Lower lobe of right lung (tissue), 2 donors: ENCODE data around the gene RBM44. TPM values are rescaled to one million over a fixed set of nuclear protein-coding genes. Genes with fewer than 3 reads are reported as not detected.
A peak's percentile ranks its signal among the peaks of the same experiment; 100 is the strongest.

Source experiments
- ATAC-seq, 2 donors: fragments of 200-7000 bp; cut with Tn5 transposase; one replicate each; pipeline ENCODE4 v1.9.1; 2020 to 2022; ENCODE audit warnings: mild to moderate bottlenecking in 2 of 2, moderate library complexity in 2 of 2
- DNase-seq: peaks from one replicate; pipeline ENCODE4 v3.0.0-alpha.2; 2020
- H3K27ac ChIP-seq: fragments of 200-600 bp; one replicate; pipeline ENCODE4 v1.8.0; 2022
- H3K27me3 ChIP-seq: fragments of 200-600 bp; one replicate; pipeline ENCODE4 v1.8.0; 2022; ENCODE audit warnings: low read depth
- H3K36me3 ChIP-seq: fragments of 200-600 bp; one replicate; pipeline ENCODE4 v1.8.0; 2022; ENCODE audit warnings: mild to moderate bottlenecking
- H3K4me1 ChIP-seq: fragments of 200-600 bp; one replicate; pipeline ENCODE4 v1.8.0; 2022
- H3K4me3 ChIP-seq: fragments of 200-600 bp; one replicate; pipeline ENCODE4 v1.8.0; 2022; ENCODE audit warnings: mild to moderate bottlenecking
- H3K9me3 ChIP-seq: fragments of 200-600 bp; one replicate; pipeline ENCODE4 v1.8.0; 2022
- CTCF ChIP-seq: fragments of 200-600 bp; IDR thresholded peaks from one replicate; pipeline ENCODE4 v1.8.0; 2022; ENCODE audit warnings: antibody characterized with exemption, mild to moderate bottlenecking
- intact Hi-C: fragments of 100-400 bp; cut with DNase I; formaldehyde crosslinking; loops from one replicate; pipeline ENCODE4 v1.11.0; 2022
- total RNA-seq: library from RNA; stranded (reverse); fragmentation: NEBNext Ultra II Directional; extraction: Animal tissue kit (Norgen Biotek cat#: 25700); gene quantifications from one replicate; pipeline ENCODE4 v1.2.1, GENCODE V29; 2021
- donor health status: DM: no; HTN: yes; CAD: no; lungs with severe emphysema.

Gene RBM44
- total RNA-seq, 1 donor from 2014 or later = 0.59 TPM

DNA sequence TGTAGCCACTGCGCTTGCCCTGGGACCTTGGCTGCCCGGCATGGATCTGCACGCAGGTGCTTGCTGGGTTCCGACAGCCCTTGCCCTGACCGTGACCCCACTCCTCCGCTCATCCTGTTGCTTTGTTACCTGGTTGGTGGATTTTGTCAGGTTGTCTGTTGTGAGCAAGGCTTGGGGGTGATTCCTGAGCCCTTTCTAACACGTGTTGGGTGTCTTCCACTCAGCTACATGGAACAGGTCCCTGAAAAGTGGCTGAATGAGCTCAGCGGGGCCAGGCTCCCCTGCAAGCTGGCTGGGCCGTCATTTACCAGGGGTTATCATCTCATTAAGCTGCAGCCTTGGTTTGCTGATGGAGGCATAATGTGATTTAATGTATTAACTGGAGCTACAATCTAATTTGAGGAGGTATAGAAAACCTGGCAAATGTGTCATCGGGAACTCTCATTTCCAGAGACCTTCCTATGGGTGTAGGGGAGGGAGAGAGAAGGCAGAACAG, 85.4 kb downstream of the RBM44 start:
- TF ChIP-seq CTCF = no peak
- ATAC-seq (no peak), DNase-seq (peak; percentile 37)
- Histone ChIP-seq H3K9me3 (no peaks in the 10 kb centered on the region), H3K27ac (no peak overlapping the region), H3K27me3 (no peaks in the 10 kb centered on the region), H3K36me3 (no peaks in the 10 kb centered on the region), H3K4me3 (no peak overlapping the region), H3K4me1 (peaks cover 11% of the 10 kb centered on the region)
- intact Hi-C loops = no loop called here

DNA sequence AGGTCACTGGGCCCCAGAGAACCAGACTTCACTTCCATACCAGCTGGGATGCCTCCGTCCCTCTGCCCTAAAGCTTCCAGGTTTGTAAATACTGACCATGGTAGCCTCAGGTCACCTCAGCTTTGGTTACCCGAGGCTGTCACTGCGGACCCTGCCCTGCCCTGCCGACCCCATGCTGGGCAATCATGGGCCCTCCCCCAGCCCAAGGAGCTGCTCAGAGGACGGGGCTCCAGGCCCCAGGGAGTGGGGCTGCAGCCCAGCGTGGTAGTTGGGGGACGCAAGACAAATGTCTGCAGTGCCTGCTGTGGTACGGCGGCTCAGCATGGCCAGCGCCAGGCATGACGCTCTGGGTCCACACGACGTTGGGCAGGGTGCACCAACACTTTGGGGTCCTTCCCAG, 86.1 kb downstream of the RBM44 start:
- no peaks in the 10 kb centered on the region for H3K27me3 ChIP-seq
- no peak for TF ChIP-seq CTCF
- H3K9me3 ChIP-seq = no peaks in the 10 kb centered on the region
- no peak overlapping the region for H3K27ac ChIP-seq
- ATAC-seq (no peak), DNase-seq (peak; percentile 36)
- peaks cover 11% of the 10 kb centered on the region for H3K4me1 ChIP-seq
- H3K36me3 ChIP-seq = no peaks in the 10 kb centered on the region
- H3K4me3 ChIP-seq = no peak overlapping the region
- intact Hi-C loops = no loop called here

GRCh38 chr2:237885111-237885930, 86.7 kb downstream of the RBM44 start:
- no peak for TF ChIP-seq CTCF

GRCh38 chr2:237885931-237886684, 87.5 kb downstream of the RBM44 start:
- intact Hi-C loops = no loop called here
- DNase-seq = peak; percentile 44
- no peak overlapping the region for H3K27ac ChIP-seq

More at GRCh38 chr2:237885111-237885930, 86.7 kb downstream of the RBM44 start:
- H3K9me3 ChIP-seq = no peaks in the 10 kb centered on the region
- ATAC-seq (peak; percentile 11 to 19), DNase-seq (peak; percentile 32)
- H3K4me3 ChIP-seq = no peak overlapping the region
- H3K27me3 ChIP-seq = no peaks in the 10 kb centered on the region
- intact Hi-C loops = no loop called here
- peaks cover 11% of the 10 kb centered on the region for H3K4me1 ChIP-seq
- no peak overlapping the region for H3K27ac ChIP-seq
- H3K36me3 ChIP-seq = no peaks in the 10 kb centered on the region

More at GRCh38 chr2:237885931-237886684, 87.5 kb downstream of the RBM44 start:
- Histone ChIP-seq H3K27me3 (no peaks in the 10 kb centered on the region), H3K4me3 (no peak overlapping the region), H3K36me3 (no peaks in the 10 kb centered on the region), H3K9me3 (no peaks in the 10 kb centered on the region), H3K4me1 (peaks cover 11% of the 10 kb centered on the region)
- peak; percentile 27 for ATAC-seq
- TF ChIP-seq CTCF = no peak
